Measurements from ENCODE around the gene KLHL29.
"Not testable (repeated sequence)": the region's sequence is repeated elsewhere in the genome, so short reads cannot be mapped to it uniquely, and the experiment has no call there.

Gene KLHL29

GRCh38 chr2:23391237-23391736 is 6.3 kb downstream of the KLHL29 start:
- not testable (repeated sequence) for H3K4me3 ChIP-seq (ENCODE audit: low read depth, low read length)

DNA sequence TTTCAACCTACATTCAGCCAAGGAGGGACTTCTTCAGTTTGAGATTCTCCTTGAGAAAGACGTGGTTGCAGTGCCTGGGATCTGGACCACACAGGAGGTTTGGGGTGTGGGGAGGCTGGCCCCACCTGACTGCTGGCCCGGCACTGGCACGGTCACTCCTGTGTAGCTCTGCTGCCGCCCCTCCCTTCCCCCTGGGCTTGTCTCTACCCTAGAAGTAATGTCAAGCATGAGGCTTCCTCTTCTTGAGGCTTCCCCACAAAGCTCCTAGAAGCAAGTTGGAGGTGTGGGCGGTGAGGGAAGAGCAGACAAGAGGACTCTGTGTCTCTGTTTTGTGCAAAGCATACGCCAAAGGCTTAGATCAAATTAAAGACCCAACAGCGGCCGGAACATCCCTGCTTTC is 8.7 kb downstream of the KLHL29 start:
- H3K4me3 ChIP-seq (ENCODE audit: low read depth, low read length) = no peak overlapping the region

DNA sequence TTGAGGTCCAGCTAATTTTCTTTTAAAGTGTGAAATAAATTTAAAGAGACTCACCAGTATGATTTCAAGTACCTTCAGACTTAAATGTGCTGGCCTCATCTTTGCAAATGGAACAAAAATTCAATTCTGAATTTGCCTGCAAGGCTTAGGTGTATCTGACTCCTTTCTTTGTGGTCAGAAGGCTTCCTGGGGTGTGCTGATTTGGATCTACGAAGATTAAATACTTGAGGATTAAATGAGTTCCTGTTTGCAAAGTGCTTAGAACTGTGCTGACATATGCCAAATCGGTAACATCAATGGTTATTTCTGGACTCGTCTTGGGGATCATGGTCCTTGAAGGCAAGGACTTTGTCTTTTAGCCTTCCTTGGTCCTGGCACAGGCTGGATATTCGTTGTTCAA is 9.7 kb downstream of the KLHL29 start:
- no peak overlapping the region for H3K4me3 ChIP-seq (ENCODE audit: low read depth, low read length)

GRCh38 chr2:23397478-23397877 is 12.5 kb downstream of the KLHL29 start:
- no peak overlapping the region for H3K4me3 ChIP-seq (ENCODE audit: low read depth, low read length)

- H3K4me3 ChIP-seq (ENCODE audit: low read depth, low read length) = no peak overlapping the region
Observed at GRCh38 chr2:23399674-23400261, 14.8 kb downstream of the KLHL29 start.

- H3K4me3 ChIP-seq (ENCODE audit: low read depth, low read length) = no peak overlapping the region
Observed at GRCh38 chr2:23400703-23401102, 15.7 kb downstream of the KLHL29 start.

GRCh38 chr2:23401427-23402204 is 16.6 kb downstream of the KLHL29 start:
- H3K4me3 ChIP-seq (ENCODE audit: low read depth, low read length) = no peak overlapping the region

DNA sequence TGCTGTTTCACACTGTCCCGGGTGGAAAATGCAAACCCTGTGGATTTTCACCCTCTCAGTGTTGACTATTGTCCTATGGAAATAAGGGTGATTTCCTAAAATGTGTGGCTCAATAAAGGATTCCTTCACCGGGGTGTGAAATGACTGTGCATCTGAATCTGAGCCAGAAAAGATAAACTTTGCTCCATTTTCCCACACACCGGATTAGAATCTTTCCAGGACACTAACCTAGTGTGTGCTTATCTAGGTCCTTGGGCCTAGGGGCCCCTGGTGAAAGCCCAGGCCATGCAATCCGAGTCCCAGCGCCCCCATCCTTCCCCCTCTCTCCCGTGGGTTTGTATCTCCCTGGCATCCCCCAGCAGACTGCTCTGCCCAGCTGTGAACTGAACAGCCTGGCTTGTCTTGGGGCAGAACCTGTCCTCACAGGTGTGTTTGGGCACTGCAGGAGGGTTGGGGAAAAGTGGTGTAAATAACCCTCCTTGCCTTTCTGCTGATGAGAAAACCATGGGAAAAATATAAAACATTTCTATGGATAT is 17.3 kb downstream of the KLHL29 start:
- H3K4me3 ChIP-seq (ENCODE audit: low read depth, low read length) = no peak overlapping the region

- H3K4me3 ChIP-seq (ENCODE audit: low read depth, low read length) = no peak overlapping the region
Observed at GRCh38 chr2:23404426-23404825, 19.4 kb downstream of the KLHL29 start.

- no peak overlapping the region for H3K4me3 ChIP-seq (ENCODE audit: low read depth, low read length)
Observed at GRCh38 chr2:23409248-23409647, 24.3 kb downstream of the KLHL29 start.

GRCh38 chr2:23410596-23410995 is 25.6 kb downstream of the KLHL29 start:
- no peak overlapping the region for H3K4me3 ChIP-seq (ENCODE audit: low read depth, low read length)

DNA sequence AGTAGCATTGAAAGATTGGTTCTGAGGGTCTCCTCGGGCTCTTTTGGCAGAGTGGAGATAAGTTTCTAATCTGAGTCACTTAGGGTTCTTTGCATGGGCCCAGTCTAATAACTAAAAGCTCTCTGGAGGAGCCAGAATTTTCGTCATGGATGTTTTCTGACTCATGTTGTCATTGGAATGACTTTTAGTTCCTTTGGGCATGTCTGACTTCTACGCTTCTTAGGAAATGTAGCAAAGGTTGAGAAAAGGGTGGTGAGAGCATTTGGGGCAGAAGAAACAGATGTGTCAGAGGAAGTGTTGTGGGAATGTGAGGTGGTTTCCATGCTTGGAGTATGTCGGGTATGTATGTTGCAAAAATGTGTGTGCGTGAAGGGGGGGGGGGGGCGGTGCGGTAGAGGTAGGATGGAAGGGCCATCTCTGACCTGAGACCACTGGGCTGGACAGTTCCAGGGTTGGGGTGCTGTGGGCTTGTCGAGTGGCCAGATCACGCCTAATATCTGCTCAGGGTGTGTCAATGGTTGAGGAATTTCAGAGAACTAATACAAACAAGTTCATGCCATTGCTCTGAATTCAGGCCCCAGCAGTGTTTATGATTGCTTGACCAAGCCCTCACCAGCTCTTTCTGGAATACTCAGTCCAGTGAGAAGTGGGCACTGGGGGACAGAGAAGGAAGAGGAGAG is 26.9 kb downstream of the KLHL29 start:
- no peak overlapping the region for H3K4me3 ChIP-seq (ENCODE audit: low read depth, low read length)

GRCh38 chr2:23412556-23413155 is 27.7 kb downstream of the KLHL29 start:
- H3K4me3 ChIP-seq (ENCODE audit: low read depth, low read length) = no peak overlapping the region

GRCh38 chr2:23413641-23414040 is 28.7 kb downstream of the KLHL29 start:
- H3K4me3 ChIP-seq (ENCODE audit: low read depth, low read length) = no peak overlapping the region

- no peak overlapping the region for H3K4me3 ChIP-seq (ENCODE audit: low read depth, low read length)
Observed at GRCh38 chr2:23414106-23414505, 29.1 kb downstream of the KLHL29 start.

DNA sequence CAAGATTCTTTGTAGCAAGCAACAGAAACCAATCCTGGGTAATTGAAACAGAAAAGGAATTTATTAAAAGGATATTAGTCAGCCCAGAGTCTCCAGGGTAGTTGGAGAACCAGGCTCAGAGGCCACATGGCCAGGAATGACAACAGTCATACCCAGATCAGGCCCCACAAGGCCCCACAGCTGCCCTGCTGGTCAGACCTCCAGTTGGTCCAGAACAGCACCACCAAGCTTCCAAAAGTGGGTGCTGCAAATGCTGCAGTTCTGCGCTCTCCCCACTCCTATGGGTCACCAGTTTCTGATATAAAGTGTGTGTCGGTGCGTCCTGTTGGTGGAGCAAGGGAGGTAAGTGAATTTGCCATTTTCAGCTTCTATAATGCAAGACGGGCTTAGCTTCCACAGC is 29.9 kb downstream of the KLHL29 start:
- H3K4me3 ChIP-seq (ENCODE audit: low read depth, low read length) = no peak overlapping the region

DNA sequence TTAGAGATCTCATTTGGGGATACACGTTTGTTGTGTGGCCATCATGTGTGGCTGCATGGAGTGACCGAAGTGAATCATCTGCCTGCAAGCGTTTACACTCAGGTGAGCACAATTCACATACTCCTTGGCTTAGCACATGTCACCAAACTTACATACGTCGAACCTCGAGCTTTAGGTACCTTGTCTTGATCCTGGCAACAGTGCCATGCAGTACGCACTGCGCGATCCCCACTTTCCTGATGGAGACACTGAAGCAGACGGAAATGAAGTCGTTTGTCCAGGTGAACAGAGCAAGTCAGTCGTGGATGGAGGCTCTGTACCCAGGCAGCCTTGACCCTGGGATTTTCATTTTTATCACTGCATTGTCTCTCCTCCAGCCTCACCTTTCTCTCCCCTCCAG is 32.3 kb downstream of the KLHL29 start:
- H3K4me3 ChIP-seq (ENCODE audit: low read depth, low read length) = no peak overlapping the region

- no peak overlapping the region for H3K4me3 ChIP-seq (ENCODE audit: low read depth, low read length)
Observed at GRCh38 chr2:23418056-23418455, 33.1 kb downstream of the KLHL29 start.

- no peak overlapping the region for H3K4me3 ChIP-seq (ENCODE audit: low read depth, low read length)
Observed at GRCh38 chr2:23418461-23418911, 33.5 kb downstream of the KLHL29 start.

DNA sequence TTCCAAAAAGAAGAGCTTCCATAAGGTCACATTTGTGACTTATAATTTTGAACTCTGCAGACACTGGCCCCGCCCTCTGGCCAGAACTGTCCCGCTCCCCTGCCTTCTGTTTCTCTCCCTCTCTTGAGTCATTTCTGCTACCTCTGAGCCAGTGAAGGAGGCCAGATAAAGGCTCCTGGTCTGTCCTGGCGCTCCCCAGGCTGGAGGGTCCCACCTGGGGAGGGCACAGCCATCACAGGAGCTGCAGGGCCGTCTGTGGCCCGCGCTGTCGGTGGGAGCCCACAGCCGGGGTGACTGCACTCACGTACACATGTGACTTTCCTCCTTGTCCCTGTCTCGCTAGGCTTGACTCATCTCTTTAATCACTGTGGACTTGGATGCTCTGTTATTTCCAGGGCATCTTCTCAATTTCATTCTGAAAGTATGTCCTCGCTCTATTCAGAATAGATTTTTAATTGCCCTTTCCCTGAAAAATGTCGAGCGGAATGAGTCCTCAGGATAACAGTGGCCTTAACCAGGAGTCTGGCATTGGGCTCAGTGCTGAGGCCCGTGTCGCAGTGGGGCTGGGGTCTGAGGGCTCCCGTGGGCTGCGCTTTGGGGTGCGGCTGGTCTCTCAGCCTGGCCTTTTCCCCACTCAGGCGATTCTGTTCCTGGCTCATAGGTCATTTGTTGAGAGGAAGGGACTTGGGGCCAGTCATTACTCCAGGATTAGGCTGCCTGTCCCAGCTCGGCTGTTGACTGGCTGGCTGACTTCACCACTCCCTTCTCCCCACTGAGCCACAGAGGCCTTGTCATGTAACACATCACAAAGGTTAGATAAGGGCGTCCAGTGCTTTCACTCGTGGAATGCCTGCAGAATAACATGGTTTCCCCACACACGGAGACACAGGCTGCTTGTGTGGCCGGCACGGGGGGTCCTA is 34.5 kb downstream of the KLHL29 start:
- no peak overlapping the region for H3K4me3 ChIP-seq (ENCODE audit: low read depth, low read length)

Data from iPS-11a (cell line).